ENCODE results near the gene FIBCD1. TPM values are rescaled to one million over a fixed set of nuclear protein-coding genes. Genes with fewer than 3 reads are reported as not detected.

Gene FIBCD1
- total RNA-seq, 1 experiment from 2014 or later, result 7.1 TPM

DNA sequence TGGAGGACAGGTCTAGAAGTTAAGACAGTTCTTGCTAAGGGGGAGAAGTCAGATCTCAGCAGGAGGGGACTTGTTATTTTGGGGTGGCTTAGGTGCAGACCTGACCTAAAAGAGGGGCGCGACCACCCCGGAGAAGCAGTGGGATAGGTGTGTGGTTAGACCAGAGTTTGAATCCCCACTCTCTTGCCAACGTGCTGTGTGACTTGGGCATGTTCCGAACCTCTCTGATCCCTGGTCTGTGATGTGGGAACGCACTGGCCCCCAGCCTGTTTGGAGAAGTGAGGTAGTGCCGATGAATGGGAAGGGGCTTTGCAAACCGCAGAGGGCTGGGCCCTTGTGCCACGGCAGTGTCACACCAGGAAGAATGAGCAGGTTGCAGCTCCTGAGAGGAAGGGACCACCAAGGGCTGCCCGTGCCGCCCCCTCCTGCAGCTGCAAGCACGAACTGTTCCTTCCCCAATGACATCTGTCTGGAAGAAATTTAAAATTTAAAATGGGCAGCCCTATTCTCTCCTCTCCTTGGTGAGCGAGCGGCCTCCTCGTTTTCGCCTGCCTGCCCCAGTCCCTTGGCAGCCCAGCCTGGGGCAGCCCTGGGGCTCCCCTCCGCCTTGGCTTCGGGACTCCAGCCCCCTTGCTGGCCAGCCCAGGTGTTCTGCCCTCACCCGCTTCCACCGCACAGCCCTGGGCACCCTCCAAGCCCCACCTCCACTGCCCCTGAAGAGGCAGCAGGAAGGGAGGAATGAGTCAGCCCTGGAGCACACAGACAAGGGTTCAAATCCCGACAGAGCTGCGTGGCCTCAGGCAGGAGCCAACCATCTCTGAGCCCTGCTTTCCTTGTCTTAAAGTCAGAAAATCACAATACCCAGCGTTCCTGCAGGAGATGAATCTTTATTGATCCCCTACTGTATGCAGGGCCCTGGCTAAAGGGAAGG, 1.6 kb downstream of the FIBCD1 start:
- no peak overlapping the region for H3K18ac ChIP-seq (ENCODE audit: insufficient read length, low read depth, low read length)
- H2BK12ac ChIP-seq (ENCODE audit: insufficient read length, low read depth, low read length), result no peak overlapping the region
- no peak overlapping the region for H2BK120ac ChIP-seq (ENCODE audit: low read depth, low read length, poor library complexity, severe bottlenecking)
- Mint-ChIP-seq H3K27me3 (ENCODE audit: low read depth) (peaks cover 56% of the 10 kb centered on the region), H3K27ac (peak overlapping the region in 2 of 3 experiments; percentile 53 to 74; a peak in 4 of 7 replicates), H3K4me1 (peaks cover 48 to 61% of the 10 kb centered on the region in 2 experiments), H3K9me3 (no peaks in the 10 kb centered on the region; a peak in 1 of 5 replicates), H3K4me3 (peak overlapping the region; percentile 58 to 82), H3K36me3 (ENCODE audit: insufficient read depth in 1 of 3, low read depth in 3 of 3) (0 out of 7 replicates have a peak, but pooled peaks cover 0 to 1% (median 0%) of the 10 kb centered on the region in 3 experiments)
- peaks cover 13% of the 10 kb centered on the region; the same call in 1 of the 2 replicates for H3K27me3 ChIP-seq (ENCODE audit: insufficient read depth, low read length)
- H3K56ac ChIP-seq (ENCODE audit: insufficient read length, low read depth, low read length), result no peak overlapping the region
- peak overlapping the region; percentile 44 for H3K4me2 ChIP-seq (ENCODE audit: insufficient read depth, insufficient read length, low read length)
- no peak overlapping the region for H3K27ac ChIP-seq (ENCODE audit: insufficient read length, low read depth, low read length)
- no peak overlapping the region for H2BK15ac ChIP-seq (ENCODE audit: low read depth, low read length)
- H3K9ac ChIP-seq (ENCODE audit: extremely low read depth, insufficient read length, low read length), result no peak overlapping the region
- H3K23ac ChIP-seq (ENCODE audit: insufficient read length, low read depth, low read length), result no peak overlapping the region
- peaks cover 2% of the 10 kb centered on the region; the same call in 1 of the 2 replicates for H3K4me1 ChIP-seq (ENCODE audit: insufficient read depth, low read length)
- no peak overlapping the region for H2BK20ac ChIP-seq (ENCODE audit: low read depth, low read length, poor library complexity, severe bottlenecking)
- no peaks in the 10 kb centered on the region for H3K9me3 ChIP-seq (ENCODE audit: control insufficient read depth, low read depth, low read length)
- no peaks in the 10 kb centered on the region for H3K79me1 ChIP-seq (ENCODE audit: insufficient read depth, low read depth, low read length, poor library complexity, severe bottlenecking)
- H3K23me2 ChIP-seq (ENCODE audit: insufficient read length, low read depth, low read length, poor library complexity, severe bottlenecking), result peaks cover 14% of the 10 kb centered on the region
- no peak overlapping the region for H3T11ph ChIP-seq (ENCODE audit: low read length)
- DNase-seq, result no peak
- TF ChIP-seq, protein P1, sequence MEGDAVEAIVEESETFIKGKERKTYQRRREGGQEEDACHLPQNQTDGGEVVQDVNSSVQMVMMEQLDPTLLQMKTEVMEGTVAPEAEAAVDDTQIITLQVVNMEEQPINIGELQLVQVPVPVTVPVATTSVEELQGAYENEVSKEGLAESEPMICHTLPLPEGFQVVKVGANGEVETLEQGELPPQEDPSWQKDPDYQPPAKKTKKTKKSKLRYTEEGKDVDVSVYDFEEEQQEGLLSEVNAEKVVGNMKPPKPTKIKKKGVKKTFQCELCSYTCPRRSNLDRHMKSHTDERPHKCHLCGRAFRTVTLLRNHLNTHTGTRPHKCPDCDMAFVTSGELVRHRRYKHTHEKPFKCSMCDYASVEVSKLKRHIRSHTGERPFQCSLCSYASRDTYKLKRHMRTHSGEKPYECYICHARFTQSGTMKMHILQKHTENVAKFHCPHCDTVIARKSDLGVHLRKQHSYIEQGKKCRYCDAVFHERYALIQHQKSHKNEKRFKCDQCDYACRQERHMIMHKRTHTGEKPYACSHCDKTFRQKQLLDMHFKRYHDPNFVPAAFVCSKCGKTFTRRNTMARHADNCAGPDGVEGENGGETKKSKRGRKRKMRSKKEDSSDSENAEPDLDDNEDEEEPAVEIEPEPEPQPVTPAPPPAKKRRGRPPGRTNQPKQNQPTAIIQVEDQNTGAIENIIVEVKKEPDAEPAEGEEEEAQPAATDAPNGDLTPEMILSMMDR (conservative IDR thresholded peaks at IDR 0.05), result no peak
- H3K14ac ChIP-seq (ENCODE audit: insufficient read depth, low read length), result no peak overlapping the region
- H4K20me1 ChIP-seq (ENCODE audit: control insufficient read depth, insufficient read depth, insufficient read length), result no peaks in the 10 kb centered on the region
- H4K8ac ChIP-seq (replicated peaks; ENCODE audit: insufficient read length, low read depth, low read length), result no peak overlapping the region
- WGBS (ENCODE audit: extremely low coverage, insufficient read length, low lambda C conversion rate), result no CpG with 5 or more reads among the region's 23 CpGs
- H2BK5ac ChIP-seq (ENCODE audit: insufficient read length, low read length), result no peak overlapping the region
- no peaks in the 10 kb centered on the region for H3K79me2 ChIP-seq (ENCODE audit: insufficient read depth, low read length)
- no peak overlapping the region for H2AFZ ChIP-seq (ENCODE audit: low read length)
- no peak overlapping the region for H2AK5ac ChIP-seq (ENCODE audit: insufficient read length, low read length)
- no peak overlapping the region for H4K5ac ChIP-seq (ENCODE audit: insufficient read length, low read depth, low read length)
- no peak overlapping the region for H3K4ac ChIP-seq (ENCODE audit: low read depth, low read length)
- H4K91ac ChIP-seq (ENCODE audit: insufficient read length, low read depth, low read length), result no peak overlapping the region

All from H9 (cell line).